HG03066 (cell line): ENCODE data around the gene TRIM17.

ENCODE experiments used
- ATAC-seq: cut with Tn5 transposase; IDR thresholded peaks from one replicate; pipeline ENCODE4 v1.9.1; 2021; ENCODE audit warnings: low read depth; ENCODE audit not compliant: unreplicated experiment

TRIM17 gene

GRCh38 chr1:228371741-228372182, 44.9 kb downstream of the TRIM17 start:
- ATAC-seq: no peak

GRCh38 chr1:228370941-228371740, 45.5 kb downstream of the TRIM17 start:
- no peak for ATAC-seq

GRCh38 chr1:228370439-228370940, 46.2 kb downstream of the TRIM17 start:
- no peak for ATAC-seq

GRCh38 chr1:228369608-228370438, 46.8 kb downstream of the TRIM17 start:
- ATAC-seq: no peak

- no peak for ATAC-seq
Measured at GRCh38 chr1:228368801-228369607, 47.7 kb downstream of the TRIM17 start.

GRCh38 chr1:228367798-228368791, 48.6 kb downstream of the TRIM17 start:
- ATAC-seq: no peak

GRCh38 chr1:228366866-228367741, 49.6 kb downstream of the TRIM17 start:
- ATAC-seq: no peak

- ATAC-seq: no peak
Measured at GRCh38 chr1:228366062-228366865, 50.4 kb downstream of the TRIM17 start.

GRCh38 chr1:228365271-228366061, 51.2 kb downstream of the TRIM17 start:
- ATAC-seq: no peak

- ATAC-seq: no peak
Measured at GRCh38 chr1:228364706-228365213, 51.9 kb downstream of the TRIM17 start.

GRCh38 chr1:228364068-228364705, 52.5 kb downstream of the TRIM17 start:
- ATAC-seq: no peak

GRCh38 chr1:228363686-228364067, 53.0 kb downstream of the TRIM17 start:
- no peak for ATAC-seq

- ATAC-seq: no peak
Measured at GRCh38 chr1:228362884-228363450, 53.7 kb downstream of the TRIM17 start.

GRCh38 chr1:228362141-228362883, 54.3 kb downstream of the TRIM17 start:
- ATAC-seq: no peak
